ENCODE measurements around the gene SCFD1. TPM values are rescaled to one million over a fixed set of nuclear protein-coding genes. Genes with fewer than 3 reads are reported as not detected.

Gene SCFD1
- total RNA-seq, 1 experiment from 2014 or later: 126 TPM

DNA sequence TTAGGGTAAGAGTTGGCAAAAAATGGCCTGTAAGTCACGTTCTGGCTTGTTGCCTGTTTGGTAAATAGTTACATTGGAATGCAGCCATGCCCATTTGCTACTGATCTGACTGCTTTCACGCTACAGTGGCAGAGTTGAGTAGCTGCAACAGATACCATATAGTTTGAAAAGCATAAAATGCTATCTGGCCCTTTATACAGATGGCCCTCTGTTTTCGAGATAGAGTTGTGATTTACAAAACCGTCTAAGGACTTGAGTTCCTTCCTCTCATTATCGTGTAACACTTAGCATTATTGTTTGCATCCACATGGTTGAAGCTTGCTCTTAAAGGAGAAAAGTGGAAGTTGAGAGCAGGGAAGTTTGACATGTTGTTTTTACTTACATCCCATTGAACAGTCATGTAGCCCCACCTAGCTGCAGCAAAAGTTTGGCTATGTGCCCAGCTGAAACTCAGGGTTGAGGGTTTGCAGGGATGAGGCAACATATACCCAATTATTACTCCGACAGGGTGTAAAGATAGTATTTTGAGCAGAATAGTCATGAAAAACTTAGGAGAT is 11.3 kb upstream of the SCFD1 start:
- TF ChIP-seq CTCF (IDR thresholded peaks at IDR 0.05; ENCODE audit: unreplicated experiment): peak; percentile 18
- ChIA-PET CTCF (interaction anchor here (0.6 to 5.6 kb wide), 12 partner anchors 10 to 235 kb away, joined by 3 to 35 read pairs (median 4); partner anchors contain the start of gene SCFD1), POLR2A (interaction anchor here (0.5 to 10.0 kb wide), 11 partner anchors 11 to 80 kb away, joined by 3 to 138 read pairs (median 4); partner anchors contain the start of genes G2E3 and SCFD1)
- no peaks in the 10 kb centered on the region for H3K9me3 Mint-ChIP-seq (ENCODE audit: unreplicated experiment)
- H3K4me3 Mint-ChIP-seq (ENCODE audit: unreplicated experiment): peak overlapping the region; percentile 69
- peaks cover 8% of the 10 kb centered on the region for H3K36me3 Mint-ChIP-seq (ENCODE audit: insufficient read depth, unreplicated experiment)
- peak overlapping the region; percentile 69 for H3K27ac Mint-ChIP-seq (ENCODE audit: low read depth, unreplicated experiment)
- intact Hi-C loops (cut with micrococcal nuclease): loop anchor here (2.0 to 10.0 kb wide), 3 partner anchors 52 to 389 kb away; partner anchors contain the start of gene G2E3
- DNase-seq (ENCODE audit: unreplicated experiment): peak; percentile 89
- H3K4me1 Mint-ChIP-seq (ENCODE audit: insufficient read depth, unreplicated experiment): peaks cover 30% of the 10 kb centered on the region
- H3K27me3 Mint-ChIP-seq (ENCODE audit: insufficient read depth, unreplicated experiment): no peaks in the 10 kb centered on the region
- no TSS peak for BruUV-seq (replicated peaks)

- ChIA-PET CTCF (interaction anchor here (1.3 kb wide), 1 partner anchor 171 kb away, joined by 3 read pairs; no protein-coding TSS in a partner anchor), POLR2A (interaction anchor here (10.0 kb wide), 1 partner anchor 7 kb away, joined by 138 read pairs; the partner anchor contains the start of gene SCFD1)
- H3K36me3 Mint-ChIP-seq (ENCODE audit: insufficient read depth, unreplicated experiment): peaks cover 21% of the 10 kb centered on the region
- peaks cover 17% of the 10 kb centered on the region for H3K4me1 Mint-ChIP-seq (ENCODE audit: insufficient read depth, unreplicated experiment)
- BruUV-seq (replicated peaks): no TSS peak
- DNase-seq (ENCODE audit: unreplicated experiment): no peak
- no peaks in the 10 kb centered on the region for H3K27me3 Mint-ChIP-seq (ENCODE audit: insufficient read depth, unreplicated experiment)
- no peak overlapping the region for H3K4me3 Mint-ChIP-seq (ENCODE audit: unreplicated experiment)
- no peak for TF ChIP-seq CTCF (IDR thresholded peaks at IDR 0.05; ENCODE audit: unreplicated experiment)
- no peaks in the 10 kb centered on the region for H3K9me3 Mint-ChIP-seq (ENCODE audit: unreplicated experiment)
- intact Hi-C loops (cut with micrococcal nuclease): loop anchor here (5.0 to 10.0 kb wide), 2 partner anchors 169 to 392 kb away; no protein-coding TSS in a partner anchor
- no peak overlapping the region for H3K27ac Mint-ChIP-seq (ENCODE audit: low read depth, unreplicated experiment)
These were observed 8.0 kb upstream of the SCFD1 start for GRCh38 chr14:30614155-30614554.

- Mint-ChIP-seq H3K36me3 (ENCODE audit: insufficient read depth, unreplicated experiment) (peaks cover 33% of the 10 kb centered on the region), H3K9me3 (ENCODE audit: unreplicated experiment) (peaks cover 7% of the 10 kb centered on the region), H3K4me3 (ENCODE audit: unreplicated experiment) (peak overlapping the region; percentile 52), H3K27ac (ENCODE audit: low read depth, unreplicated experiment) (no peak overlapping the region), H3K4me1 (ENCODE audit: insufficient read depth, unreplicated experiment) (peaks cover 24% of the 10 kb centered on the region), H3K27me3 (ENCODE audit: insufficient read depth, unreplicated experiment) (no peaks in the 10 kb centered on the region)
- CTCF ChIA-PET: no interaction called here
- no peak for TF ChIP-seq CTCF (IDR thresholded peaks at IDR 0.05; ENCODE audit: unreplicated experiment)
- POLR2A ChIA-PET: interaction anchor here (0.5 to 5.4 kb wide), 2 partner anchors 10 to 61 kb away, joined by 4 to 138 read pairs; partner anchors contain the start of gene G2E3
- DNase-seq (ENCODE audit: unreplicated experiment): peak; percentile 32
- no TSS peak for BruUV-seq (replicated peaks)
- intact Hi-C loops (cut with micrococcal nuclease): no loop called here
These were observed 1.9 kb upstream of the SCFD1 start for GRCh38 chr14:30620178-30620577.

GRCh38 chr14:30621354-30621939 is 672 bp upstream of the SCFD1 start:
- BruUV-seq (replicated peaks): TSS peak; percentile 97
- Mint-ChIP-seq H3K4me3 (ENCODE audit: unreplicated experiment) (peak overlapping the region; percentile 98), H3K36me3 (ENCODE audit: insufficient read depth, unreplicated experiment) (peaks cover 26% of the 10 kb centered on the region), H3K27ac (ENCODE audit: low read depth, unreplicated experiment) (peak overlapping the region; percentile 99), H3K9me3 (ENCODE audit: unreplicated experiment) (peaks cover 7% of the 10 kb centered on the region), H3K4me1 (ENCODE audit: insufficient read depth, unreplicated experiment) (peaks cover 24% of the 10 kb centered on the region), H3K27me3 (ENCODE audit: insufficient read depth, unreplicated experiment) (no peaks in the 10 kb centered on the region)
- DNase-seq (ENCODE audit: unreplicated experiment): no peak
- CTCF ChIA-PET: interaction anchor here (0.5 to 4.6 kb wide), 6 partner anchors 11 to 1079 kb away, joined by 3 to 35 read pairs (median 4); no protein-coding TSS in a partner anchor
- POLR2A ChIA-PET: interaction anchor here (0.5 to 5.4 kb wide), 25 partner anchors 9 to 991 kb away, joined by 3 to 138 read pairs (median 5); partner anchors contain the start of gene G2E3
- no peak for TF ChIP-seq CTCF (IDR thresholded peaks at IDR 0.05; ENCODE audit: unreplicated experiment)
- intact Hi-C loops (cut with micrococcal nuclease): no loop called here
